PC-9 (cell line): ENCODE results near the gene ANKRD11. TPM values are rescaled to one million over a fixed set of nuclear protein-coding genes. Genes with fewer than 3 reads are reported as not detected.
A peak's percentile ranks its signal among the peaks of the same experiment; 100 is the strongest.

Source experiments
- BruUV-seq: library from RNA; stranded (reverse); fragments of 400-500 nt; replicated peaks from 2 replicates; lab custom pipeline; 2021; lab: Mats Ljungman, UMichigan
- CTCF ChIA-PET: fragments of 300-600 bp; sonication (Branson Sonifier 250); formaldehyde crosslinking; loops from one replicate; lab custom pipeline; 2022; ENCODE audit warnings: antibody characterized with exemption; lab: Charles Lee
- POLR2A ChIA-PET: fragments of 300-600 bp; sonication (Branson Sonifier 250); formaldehyde crosslinking; loops from one replicate; lab custom pipeline; 2022; ENCODE audit warnings: antibody characterized with exemption; ENCODE audit not compliant: unreplicated experiment; lab: Charles Lee
- DNase-seq, 2 experiments: peaks; one replicate each; pipeline versions ENCODE4 v3.0.0 to v3.0.0-alpha.2; 2015 to 2022; ENCODE audit warnings: mixed read lengths in 1 of 2
- H2AFZ ChIP-seq: fragments of 200-600 bp; sonication (generic); 2 replicates; pipeline ENCODE4 v1.8.1; 2017; ENCODE audit warnings: antibody characterized with exemption
- H3F3A ChIP-seq: fragments of 200-600 bp; sonication (generic); 2 replicates; pipeline ENCODE4 v1.8.1; 2017; ENCODE audit warnings: antibody characterized with exemption, mild to moderate bottlenecking, low read depth; ENCODE audit not compliant: insufficient read depth
- H3K27ac ChIP-seq: fragments of 200-600 bp; sonication (generic); 2 replicates; pipeline ENCODE4 v1.6.1; 2016; ENCODE audit warnings: mixed run types
- H3K27me3 ChIP-seq: fragments of 200-600 bp; sonication (generic); 2 replicates; pipeline ENCODE4 v1.6.1; 2016; ENCODE audit warnings: low read depth, mixed run types; ENCODE audit not compliant: insufficient read depth
- H3K36me3 ChIP-seq: fragments of 200-600 bp; sonication (generic); 2 replicates; pipeline ENCODE4 v1.6.1; 2016; ENCODE audit warnings: low read depth, mixed run types
- H3K4me1 ChIP-seq: fragments of 200-600 bp; sonication (generic); replicated peaks from 2 replicates; pipeline ENCODE4 v1.6.1; 2016; ENCODE audit warnings: mixed run types; ENCODE audit not compliant: insufficient read depth
- H3K4me2 ChIP-seq: fragments of 200-600 bp; sonication (generic); 2 replicates; pipeline ENCODE4 v1.6.1; 2017; ENCODE audit warnings: mixed run types
- H3K4me3 ChIP-seq: fragments of 200-600 bp; sonication (generic); 2 replicates; pipeline ENCODE4 v1.6.1; 2016; ENCODE audit warnings: mixed run types
- H3K79me2 ChIP-seq: fragments of 200-600 bp; sonication (generic); 2 replicates; pipeline ENCODE4 v1.6.1; 2017; ENCODE audit warnings: low read depth, mixed run types
- H3K9me2 ChIP-seq: fragments of 200-600 bp; sonication (generic); 2 replicates; pipeline ENCODE4 v1.8.1; 2017; ENCODE audit warnings: mild to moderate bottlenecking; ENCODE audit not compliant: insufficient read depth
- H3K9me3 ChIP-seq: fragments of 200-600 bp; sonication (generic); 2 replicates; pipeline ENCODE4 v1.8.1; 2016; ENCODE audit warnings: low read depth; ENCODE audit not compliant: insufficient read depth
- H4K20me1 ChIP-seq: fragments of 200-600 bp; sonication (generic); 2 replicates; pipeline ENCODE4 v1.8.1; 2017; ENCODE audit not compliant: insufficient read depth
- EZH2 ChIP-seq: fragments of 200-600 bp; sonication (generic); IDR thresholded peaks from 2 replicates; pipeline ENCODE4 v1.8.0; 2017; ENCODE audit warnings: antibody characterized with exemption, low read depth
- intact Hi-C: fragments of 100-400 bp; cut with micrococcal nuclease; formaldehyde crosslinking; loops from one replicate; pipeline ENCODE4 v1.10.0; 2022; ENCODE audit not compliant: unreplicated experiment
- total RNA-seq: library from RNA; stranded (reverse); gene quantifications from 2 replicates; pipeline ENCODE4 v1.2.3, GENCODE V29; 2021
- TF ChIP-seq, protein P1 (sequence below): fragments of 200-600 bp; sonication (generic); conservative IDR thresholded peaks from 2 replicates; pipeline ENCODE4 v1.6.1; 2017; ENCODE audit warnings: mixed run types, antibody characterized with exemption, mild to moderate bottlenecking, moderate library complexity

Gene ANKRD11
- total RNA-seq, 1 experiment from 2014 or later: 220 TPM

DNA sequence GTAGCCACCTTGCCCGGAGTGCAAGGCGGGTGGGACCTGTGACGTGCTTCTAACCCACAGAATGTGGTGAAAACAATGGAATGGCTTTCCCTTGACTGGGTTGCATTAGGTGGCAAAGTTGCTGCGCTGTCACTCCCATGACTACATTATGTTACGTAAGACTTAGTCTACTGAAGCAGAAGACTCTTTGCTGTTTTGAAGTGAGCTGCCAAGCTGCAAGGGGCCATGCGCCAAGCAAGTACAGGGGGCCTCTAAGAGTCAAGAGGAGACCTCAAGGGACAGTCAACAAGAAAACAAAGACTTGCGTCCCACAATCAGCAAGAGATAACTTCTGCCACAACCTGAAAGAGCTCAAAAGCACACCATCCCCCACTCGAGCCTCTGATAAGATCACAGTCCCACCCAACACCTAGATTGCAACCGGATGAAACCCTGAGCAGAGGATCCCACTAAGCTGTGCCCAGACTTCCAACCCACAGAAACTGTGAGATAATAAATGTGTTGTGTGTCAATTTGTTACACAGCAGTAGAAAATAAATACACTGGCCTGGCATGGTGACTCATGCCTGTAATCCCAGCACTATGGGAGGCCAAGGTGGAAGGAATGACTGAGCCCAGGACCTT is 16.5 kb downstream of the ANKRD11 start:
- intact Hi-C loops: no loop called here
- Histone ChIP-seq H3K36me3 (peaks cover 10% of the 10 kb centered on the region; the same call in 1 of the 2 replicates), H3K4me2 (peak overlapping the region; percentile 54), H3K27me3 (no peaks in the 10 kb centered on the region), H3K4me1 (peaks cover 82% of the 10 kb centered on the region), H3K79me2 (peaks cover 100% of the 10 kb centered on the region), H3K9me3 (no peaks in the 10 kb centered on the region), H2AFZ (no peak overlapping the region), H3K9me2 (no peaks in the 10 kb centered on the region), H4K20me1 (peaks cover 100% of the 10 kb centered on the region), H3K27ac (peak overlapping the region; percentile 66), H3F3A (peaks cover 81% of the 10 kb centered on the region), H3K4me3 (no peak overlapping the region)
- no peak for TF ChIP-seq EZH2
- TF ChIP-seq, protein P1, sequence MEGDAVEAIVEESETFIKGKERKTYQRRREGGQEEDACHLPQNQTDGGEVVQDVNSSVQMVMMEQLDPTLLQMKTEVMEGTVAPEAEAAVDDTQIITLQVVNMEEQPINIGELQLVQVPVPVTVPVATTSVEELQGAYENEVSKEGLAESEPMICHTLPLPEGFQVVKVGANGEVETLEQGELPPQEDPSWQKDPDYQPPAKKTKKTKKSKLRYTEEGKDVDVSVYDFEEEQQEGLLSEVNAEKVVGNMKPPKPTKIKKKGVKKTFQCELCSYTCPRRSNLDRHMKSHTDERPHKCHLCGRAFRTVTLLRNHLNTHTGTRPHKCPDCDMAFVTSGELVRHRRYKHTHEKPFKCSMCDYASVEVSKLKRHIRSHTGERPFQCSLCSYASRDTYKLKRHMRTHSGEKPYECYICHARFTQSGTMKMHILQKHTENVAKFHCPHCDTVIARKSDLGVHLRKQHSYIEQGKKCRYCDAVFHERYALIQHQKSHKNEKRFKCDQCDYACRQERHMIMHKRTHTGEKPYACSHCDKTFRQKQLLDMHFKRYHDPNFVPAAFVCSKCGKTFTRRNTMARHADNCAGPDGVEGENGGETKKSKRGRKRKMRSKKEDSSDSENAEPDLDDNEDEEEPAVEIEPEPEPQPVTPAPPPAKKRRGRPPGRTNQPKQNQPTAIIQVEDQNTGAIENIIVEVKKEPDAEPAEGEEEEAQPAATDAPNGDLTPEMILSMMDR: no peak
- no TSS peak for BruUV-seq
- DNase-seq: peak; percentile 52 to 82
- ChIA-PET POLR2A (no interaction called here), CTCF (interaction anchor here (0.5 kb wide), 1 partner anchor 14 kb away, joined by 8 read pairs; no protein-coding TSS in a partner anchor)

DNA sequence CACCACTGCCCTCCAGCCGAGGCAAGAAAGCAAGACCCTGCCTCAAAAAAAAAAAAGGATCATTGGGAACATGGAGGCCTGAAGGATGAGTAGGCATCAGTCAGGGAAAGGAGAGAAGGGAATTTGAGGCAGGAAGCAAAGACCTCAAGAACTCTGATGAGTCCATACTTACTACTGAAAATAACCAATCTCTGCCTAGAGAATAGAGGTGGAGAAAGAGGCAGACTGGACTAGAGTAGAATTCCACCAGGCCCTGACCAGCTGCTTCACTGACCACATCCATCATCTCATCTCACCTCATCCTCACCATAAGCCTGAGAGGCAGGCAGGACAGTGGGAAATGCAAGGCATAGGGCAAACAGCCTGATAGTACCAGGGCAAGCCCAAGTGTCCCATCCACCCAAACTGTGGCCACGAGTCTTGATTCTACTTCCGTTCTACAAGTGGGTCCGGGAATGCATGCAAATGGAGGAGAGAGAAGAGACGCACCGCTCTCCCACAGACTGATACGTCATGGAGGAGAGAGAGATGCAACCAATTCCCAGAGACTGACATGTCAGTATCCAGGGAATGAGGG is 17.1 kb downstream of the ANKRD11 start:
- TF ChIP-seq EZH2: no peak
- TF ChIP-seq, protein P1: no peak
- peaks cover 75% of the 10 kb centered on the region for H3K4me1 ChIP-seq
- no TSS peak for BruUV-seq
- peaks cover 12% of the 10 kb centered on the region; the same call in 1 of the 2 replicates for H3K36me3 ChIP-seq
- DNase-seq: no peak
- H3K27me3 ChIP-seq: no peaks in the 10 kb centered on the region
- CTCF ChIA-PET: interaction anchor here (0.5 kb wide), 1 partner anchor 15 kb away, joined by 8 read pairs; no protein-coding TSS in a partner anchor
- intact Hi-C loops: no loop called here
- peaks cover 100% of the 10 kb centered on the region for H3K79me2 ChIP-seq
- H2AFZ ChIP-seq: no peak overlapping the region
- H3K4me2 ChIP-seq: peak overlapping the region; percentile 54
- POLR2A ChIA-PET: interaction anchor here (0.5 kb wide), 1 partner anchor 401 kb away, joined by 6 read pairs; no protein-coding TSS in a partner anchor
- peaks cover 100% of the 10 kb centered on the region for H4K20me1 ChIP-seq
- peaks cover 77% of the 10 kb centered on the region for H3F3A ChIP-seq
- no peaks in the 10 kb centered on the region for H3K9me2 ChIP-seq
- no peaks in the 10 kb centered on the region for H3K9me3 ChIP-seq
- H3K4me3 ChIP-seq: no peak overlapping the region
- peak overlapping the region; percentile 66 for H3K27ac ChIP-seq

DNA sequence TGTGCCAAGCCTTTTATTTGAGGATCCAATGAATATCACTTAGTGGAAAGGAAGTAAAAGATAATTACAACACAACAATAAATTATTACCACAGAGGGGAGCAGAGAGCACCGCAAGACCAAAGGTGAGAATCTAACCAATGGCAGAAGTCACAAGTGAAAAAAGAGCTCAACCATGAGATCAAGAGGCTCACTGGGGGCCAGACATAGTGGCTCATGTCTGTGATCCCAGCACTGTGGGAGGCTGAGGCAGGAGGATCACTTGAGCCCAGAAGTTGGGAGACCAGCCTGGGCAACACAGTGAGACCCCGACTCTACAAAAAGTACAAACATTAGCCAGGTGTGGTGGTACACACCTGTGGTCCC is 17.7 kb downstream of the ANKRD11 start:
- Histone ChIP-seq H3K4me3 (no peak overlapping the region), H3K9me3 (no peaks in the 10 kb centered on the region), H4K20me1 (peaks cover 100% of the 10 kb centered on the region), H3K27ac (no peak overlapping the region; the same call in 1 of the 2 replicates), H3F3A (peaks cover 77% of the 10 kb centered on the region), H3K4me2 (no peak overlapping the region), H3K9me2 (no peaks in the 10 kb centered on the region), H3K4me1 (peaks cover 70% of the 10 kb centered on the region), H3K27me3 (no peaks in the 10 kb centered on the region), H2AFZ (no peak overlapping the region), H3K79me2 (peaks cover 100% of the 10 kb centered on the region), H3K36me3 (peaks cover 12% of the 10 kb centered on the region; the same call in 1 of the 2 replicates)
- TF ChIP-seq, protein P1: no peak
- no peak for TF ChIP-seq EZH2
- intact Hi-C loops: no loop called here
- CTCF ChIA-PET: no interaction called here
- DNase-seq: no peak
- POLR2A ChIA-PET: interaction anchor here (0.5 kb wide), 1 partner anchor 401 kb away, joined by 6 read pairs; no protein-coding TSS in a partner anchor
- BruUV-seq: no TSS peak
